PC-9 (cell line): Measurements from ENCODE around the gene DAP3. TPM values are rescaled to one million over a fixed set of nuclear protein-coding genes. Genes with fewer than 3 reads are reported as not detected.
"Not testable (repeated sequence)": the region's sequence is repeated elsewhere in the genome, so short reads cannot be mapped to it uniquely, and the experiment has no call there.

ENCODE experiments used
- Bru-seq: library from RNA; stranded (reverse); fragments of 400-500 nt; gene quantifications from one replicate; lab custom pipeline; 2021; lab: Mats Ljungman, UMichigan
- BruChase-seq, 2 experiments: library from RNA; stranded (reverse); fragments of 400-500 nt; gene quantifications; one replicate each; lab custom pipeline; 2021; lab: Mats Ljungman, UMichigan
- BruUV-seq: library from RNA; stranded (reverse); fragments of 400-500 nt; replicated peaks from 2 replicates; lab custom pipeline; 2021; lab: Mats Ljungman, UMichigan
- CTCF ChIA-PET: fragments of 300-600 bp; sonication (Branson Sonifier 250); formaldehyde crosslinking; loops from one replicate; lab custom pipeline; 2022; ENCODE audit warnings: antibody characterized with exemption; lab: Charles Lee
- POLR2A ChIA-PET: fragments of 300-600 bp; sonication (Branson Sonifier 250); formaldehyde crosslinking; loops from one replicate; lab custom pipeline; 2022; ENCODE audit warnings: antibody characterized with exemption; ENCODE audit not compliant: unreplicated experiment; lab: Charles Lee
- DNase-seq, 2 experiments: peaks; one replicate each; pipeline versions ENCODE4 v3.0.0 to v3.0.0-alpha.2; 2015 to 2022; ENCODE audit warnings: mixed read lengths in 1 of 2
- H2AFZ ChIP-seq: fragments of 200-600 bp; sonication (generic); 2 replicates; pipeline ENCODE4 v1.8.1; 2017; ENCODE audit warnings: antibody characterized with exemption
- H3F3A ChIP-seq: fragments of 200-600 bp; sonication (generic); 2 replicates; pipeline ENCODE4 v1.8.1; 2017; ENCODE audit warnings: antibody characterized with exemption, mild to moderate bottlenecking, low read depth; ENCODE audit not compliant: insufficient read depth
- H3K27ac ChIP-seq: fragments of 200-600 bp; sonication (generic); 2 replicates; pipeline ENCODE4 v1.6.1; 2016; ENCODE audit warnings: mixed run types
- H3K27me3 ChIP-seq: fragments of 200-600 bp; sonication (generic); 2 replicates; pipeline ENCODE4 v1.6.1; 2016; ENCODE audit warnings: low read depth, mixed run types; ENCODE audit not compliant: insufficient read depth
- H3K36me3 ChIP-seq: fragments of 200-600 bp; sonication (generic); 2 replicates; pipeline ENCODE4 v1.6.1; 2016; ENCODE audit warnings: low read depth, mixed run types
- H3K4me1 ChIP-seq: fragments of 200-600 bp; sonication (generic); replicated peaks from 2 replicates; pipeline ENCODE4 v1.6.1; 2016; ENCODE audit warnings: mixed run types; ENCODE audit not compliant: insufficient read depth
- H3K4me2 ChIP-seq: fragments of 200-600 bp; sonication (generic); 2 replicates; pipeline ENCODE4 v1.6.1; 2017; ENCODE audit warnings: mixed run types
- H3K4me3 ChIP-seq: fragments of 200-600 bp; sonication (generic); 2 replicates; pipeline ENCODE4 v1.6.1; 2016; ENCODE audit warnings: mixed run types
- H3K79me2 ChIP-seq: fragments of 200-600 bp; sonication (generic); 2 replicates; pipeline ENCODE4 v1.6.1; 2017; ENCODE audit warnings: low read depth, mixed run types
- H3K9me2 ChIP-seq: fragments of 200-600 bp; sonication (generic); 2 replicates; pipeline ENCODE4 v1.8.1; 2017; ENCODE audit warnings: mild to moderate bottlenecking; ENCODE audit not compliant: insufficient read depth
- H3K9me3 ChIP-seq: fragments of 200-600 bp; sonication (generic); 2 replicates; pipeline ENCODE4 v1.8.1; 2016; ENCODE audit warnings: low read depth; ENCODE audit not compliant: insufficient read depth
- H4K20me1 ChIP-seq: fragments of 200-600 bp; sonication (generic); 2 replicates; pipeline ENCODE4 v1.8.1; 2017; ENCODE audit not compliant: insufficient read depth
- CTCF ChIP-seq: fragments of 200-600 bp; sonication (generic); conservative IDR thresholded peaks from 2 replicates; pipeline ENCODE4 v1.6.1; 2017; ENCODE audit warnings: mixed run types, antibody characterized with exemption, mild to moderate bottlenecking, moderate library complexity
- EZH2 ChIP-seq: fragments of 200-600 bp; sonication (generic); IDR thresholded peaks from 2 replicates; pipeline ENCODE4 v1.8.0; 2017; ENCODE audit warnings: antibody characterized with exemption, low read depth
- intact Hi-C: fragments of 100-400 bp; cut with micrococcal nuclease; formaldehyde crosslinking; loops from one replicate; pipeline ENCODE4 v1.10.0; 2022; ENCODE audit not compliant: unreplicated experiment
- long read RNA-seq: library from polyadenylated mRNA; stranded (forward); transcript quantifications from one replicate; pipeline ENCODE4 v2.0.0, GENCODE V29; 2022
- total RNA-seq: library from RNA; stranded (reverse); gene quantifications from 2 replicates; pipeline ENCODE4 v1.2.3, GENCODE V29; 2021

DAP3 gene
- total RNA-seq (111 and 112 TPM in 2 replicates), Bru-seq, nascent RNA (percentile 84 among the genes with signal in this experiment), BruChase-seq, experiment 1, labeled RNA remaining after a 2-hour chase (percentile 80 among the genes with signal in this experiment), BruChase-seq, experiment 2, labeled RNA remaining after a 6-hour chase (percentile 86 among the genes with signal in this experiment)
- long read RNA-seq, transcript DAP3-201 (13 exons, 1,649 nt), result minor isoform, 10 of 116 reads
- long read RNA-seq, transcript DAP3-202 (13 exons, 2,089 nt), result major isoform, 65 of 116 reads
- long read RNA-seq, partial matches to known transcripts, result 9 of 116 reads
- long read RNA-seq, other reads (novel, unspliced or antisense), result 24 of 116 reads

- Histone ChIP-seq H3K4me3 (peak within 1 kb of the TSS; percentile 88), H3K4me1 (peaks cover 16% of the 10 kb centered on the region), H3K36me3 (peaks cover 21% of the 10 kb centered on the region), H3K4me2 (peak within 1 kb of the TSS; percentile 85), H2AFZ (peak within 1 kb of the TSS; percentile 79), H4K20me1 (peaks cover 35% of the 10 kb centered on the region), H3K79me2 (peaks cover 89% of the 10 kb centered on the region), H3K27ac (peak within 1 kb of the TSS; percentile 94)
- TSS peak; percentile 49 for BruUV-seq
- CTCF ChIA-PET, result interaction anchor here (0.6 kb wide), 1 partner anchor 310 kb away, joined by 16 read pairs; no protein-coding TSS in a partner anchor
- POLR2A ChIA-PET, H3K9me3 ChIP-seq, H3F3A ChIP-seq, H3K9me2 ChIP-seq, H3K27me3 ChIP-seq: not testable (repeated sequence)
- intact Hi-C loops, result loop anchor here (2.0 kb wide), 1 partner anchor 36 kb away; no protein-coding TSS in a partner anchor
- DNase-seq, result peak in 1 of 2 experiments; percentile 65
Observed at GRCh38 chr1:155689081-155689607, at the start of gene DAP3. TSS of gene DAP3 (plus strand) at chr1:155689091. CDS start at chr1:155709780, 20,689 bp downstream.

- no peak overlapping the region for H3K27ac ChIP-seq
- no peak overlapping the region for H3K4me3 ChIP-seq
- H3K27me3 ChIP-seq, result no peaks in the 10 kb centered on the region
- no peaks in the 10 kb centered on the region for H3K4me1 ChIP-seq
- DNase-seq, result no peak
- H3K9me3 ChIP-seq, result peaks cover 6% of the 10 kb centered on the region; the same call in 1 of the 2 replicates
- TF ChIP-seq EZH2, result no peak
- TF ChIP-seq CTCF, result no peak
- POLR2A ChIA-PET, result interaction anchor here (0.6 kb wide), 2 partner anchors 33 to 93 kb away, joined by 3 to 4 read pairs; no protein-coding TSS in a partner anchor
- H3K4me2 ChIP-seq, result no peak overlapping the region
- no peaks in the 10 kb centered on the region for H4K20me1 ChIP-seq
- BruUV-seq, result no TSS peak
- no peaks in the 10 kb centered on the region for H3K79me2 ChIP-seq
- no peaks in the 10 kb centered on the region for H3F3A ChIP-seq
- no peaks in the 10 kb centered on the region; the same call in 1 of the 2 replicates for H3K36me3 ChIP-seq
- intact Hi-C loops, result no loop called here
- H2AFZ ChIP-seq, result no peak overlapping the region
- H3K9me2 ChIP-seq, result no peaks in the 10 kb centered on the region
- CTCF ChIA-PET, result interaction anchor here (0.7 kb wide), 1 partner anchor 64 kb away, joined by 4 read pairs; no protein-coding TSS in a partner anchor
Observed at GRCh38 chr1:155640367-155640766, 48.5 kb upstream of the DAP3 start.

GRCh38 chr1:155642559-155643180, 46.2 kb upstream of the DAP3 start:
- H3F3A ChIP-seq, intact Hi-C loops, CTCF ChIA-PET, H3K36me3 ChIP-seq, H3K79me2 ChIP-seq, H3K27ac ChIP-seq, H3K9me3 ChIP-seq, H2AFZ ChIP-seq, H3K4me1 ChIP-seq, BruUV-seq, H4K20me1 ChIP-seq, H3K9me2 ChIP-seq, H3K4me2 ChIP-seq, H3K4me3 ChIP-seq, DNase-seq, H3K27me3 ChIP-seq, POLR2A ChIA-PET: not testable (repeated sequence)

GRCh38 chr1:155643230-155643629, 45.7 kb upstream of the DAP3 start:
- intact Hi-C loops, result no loop called here
- Histone ChIP-seq H3F3A (peaks cover 12% of the 10 kb centered on the region; the same call in 1 of the 2 replicates), H3K27me3 (no peaks in the 10 kb centered on the region), H3K4me3 (no peak overlapping the region), H3K79me2 (no peaks in the 10 kb centered on the region), H3K9me2 (no peaks in the 10 kb centered on the region), H4K20me1 (no peaks in the 10 kb centered on the region), H3K4me1 (no peaks in the 10 kb centered on the region), H3K27ac (no peak overlapping the region), H2AFZ (no peak overlapping the region), H3K9me3 (peaks cover 6% of the 10 kb centered on the region; the same call in 1 of the 2 replicates), H3K4me2 (no peak overlapping the region), H3K36me3 (no peaks in the 10 kb centered on the region; the same call in 1 of the 2 replicates)
- TF ChIP-seq EZH2, result no peak
- no peak for TF ChIP-seq CTCF
- DNase-seq, result no peak
- BruUV-seq, result no TSS peak
- ChIA-PET CTCF (no interaction called here), POLR2A (no interaction called here)
